ENCODE measurements around the gene NEAT1.

DNA sequence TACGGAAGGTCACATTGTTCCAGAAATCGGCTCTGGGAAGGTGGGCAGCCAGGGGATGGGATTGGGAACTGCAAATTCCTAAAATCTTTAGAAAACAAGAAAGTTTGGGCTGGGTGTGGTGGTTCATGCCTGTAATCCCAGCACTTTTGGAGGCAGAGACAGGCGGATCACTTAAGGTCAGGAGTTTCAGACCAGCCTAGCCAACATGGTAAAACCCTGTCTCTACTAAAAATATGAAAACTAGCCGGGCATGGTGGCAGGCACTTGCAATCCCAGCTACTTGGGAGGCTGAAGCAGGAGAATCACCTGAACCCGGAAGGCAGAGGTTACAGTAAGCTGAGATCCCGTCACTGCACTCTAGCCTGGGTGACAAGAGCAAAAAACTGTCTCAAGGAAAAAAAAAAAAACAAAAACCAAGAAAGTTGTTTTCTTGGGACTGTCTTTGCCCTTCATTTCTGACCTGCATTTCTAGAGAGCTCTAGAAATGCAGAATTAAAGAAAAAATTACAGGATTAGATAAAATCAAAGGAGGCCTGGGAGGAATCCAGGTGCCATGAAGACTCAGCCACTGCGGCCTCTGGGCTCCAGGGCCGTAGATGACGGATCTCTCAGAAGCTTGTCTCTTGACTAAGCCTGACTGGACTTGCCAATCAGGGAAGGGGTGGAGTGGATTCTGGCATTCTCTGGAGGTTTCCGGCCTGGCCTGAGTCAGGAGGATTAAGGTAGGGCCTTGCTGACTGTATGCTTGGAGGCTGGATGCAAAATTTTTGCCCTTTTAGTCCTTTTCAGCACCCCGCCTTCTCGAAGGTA is 71.0 kb downstream of the NEAT1 start:
- TF ChIP-seq EZH2 (IDR thresholded peaks at IDR 0.05; ENCODE audit: insufficient read depth, poor library complexity, severe bottlenecking) (no peak), EZH2phosphoT487 (IDR thresholded peaks at IDR 0.05; ENCODE audit: insufficient read depth, low read depth) (no peak)
